Measurements from ENCODE around the gene CLEC16A.

CLEC16A gene

GRCh38 chr16:11063448-11064201 is 119.3 kb downstream of the CLEC16A start:
- DNase-seq (ENCODE audit: low read depth): no peak
- TF ChIP-seq CTCF (IDR thresholded peaks at IDR 0.05; ENCODE audit: low read depth, low read length, missing control alignments): no peak
- H3K4me3 ChIP-seq (ENCODE audit: low read depth, low read length): no peak overlapping the region
- in situ Hi-C loops (cut with HindIII; ENCODE audit: low sequenced_read_pairs): loop anchor here (25.0 kb wide), 1 partner anchor 299 kb away; no protein-coding TSS in a partner anchor

DNA sequence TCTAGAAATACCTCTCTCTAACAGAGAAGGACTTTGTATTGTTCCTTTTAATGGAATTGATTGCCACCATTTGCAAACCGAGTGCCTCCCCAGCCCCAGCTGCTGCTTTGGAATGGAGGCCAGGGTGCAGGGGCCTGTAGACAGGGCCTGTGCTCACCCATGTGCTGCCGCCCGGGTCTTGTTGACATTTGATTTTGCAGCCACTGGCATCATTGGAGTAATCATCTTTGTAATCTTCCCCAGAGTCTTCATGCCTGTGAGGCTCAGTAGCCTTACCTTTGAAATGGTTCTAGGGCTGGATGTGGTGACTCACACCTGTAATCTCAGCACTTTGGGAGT is 119.8 kb downstream of the CLEC16A start:
- no peak for DNase-seq (ENCODE audit: low read depth)
- no peak for TF ChIP-seq CTCF (IDR thresholded peaks at IDR 0.05; ENCODE audit: low read depth, low read length, missing control alignments)
- in situ Hi-C loops (cut with HindIII; ENCODE audit: low sequenced_read_pairs): loop anchor here (25.0 kb wide), 1 partner anchor 298 kb away; no protein-coding TSS in a partner anchor
- no peak overlapping the region for H3K4me3 ChIP-seq (ENCODE audit: low read depth, low read length)

DNA sequence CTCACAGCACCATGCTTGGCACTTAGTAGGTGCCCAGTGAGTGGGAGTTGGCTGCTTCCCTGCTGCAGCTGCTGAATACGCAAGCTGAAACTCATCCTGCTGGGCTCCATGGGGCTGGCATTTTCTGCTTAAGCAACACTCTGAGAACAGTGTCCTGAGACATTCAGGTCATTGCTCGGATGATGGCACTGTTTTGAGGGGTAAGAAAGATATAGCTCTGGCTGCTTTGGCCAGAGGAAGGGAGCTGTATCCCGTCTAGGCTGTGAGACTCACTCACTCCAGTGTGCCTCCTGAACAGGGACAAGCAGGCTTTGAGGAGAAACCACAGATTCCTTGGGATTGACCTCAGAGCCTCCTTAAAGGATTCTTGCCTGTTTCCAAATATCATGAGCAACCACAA is 120.5 kb downstream of the CLEC16A start:
- no peak for DNase-seq (ENCODE audit: low read depth)
- no peak overlapping the region for H3K4me3 ChIP-seq (ENCODE audit: low read depth, low read length)
- no peak for TF ChIP-seq CTCF (IDR thresholded peaks at IDR 0.05; ENCODE audit: low read depth, low read length, missing control alignments)
- in situ Hi-C loops (cut with HindIII; ENCODE audit: low sequenced_read_pairs): loop anchor here (25.0 kb wide), 1 partner anchor 297 kb away; no protein-coding TSS in a partner anchor

DNA sequence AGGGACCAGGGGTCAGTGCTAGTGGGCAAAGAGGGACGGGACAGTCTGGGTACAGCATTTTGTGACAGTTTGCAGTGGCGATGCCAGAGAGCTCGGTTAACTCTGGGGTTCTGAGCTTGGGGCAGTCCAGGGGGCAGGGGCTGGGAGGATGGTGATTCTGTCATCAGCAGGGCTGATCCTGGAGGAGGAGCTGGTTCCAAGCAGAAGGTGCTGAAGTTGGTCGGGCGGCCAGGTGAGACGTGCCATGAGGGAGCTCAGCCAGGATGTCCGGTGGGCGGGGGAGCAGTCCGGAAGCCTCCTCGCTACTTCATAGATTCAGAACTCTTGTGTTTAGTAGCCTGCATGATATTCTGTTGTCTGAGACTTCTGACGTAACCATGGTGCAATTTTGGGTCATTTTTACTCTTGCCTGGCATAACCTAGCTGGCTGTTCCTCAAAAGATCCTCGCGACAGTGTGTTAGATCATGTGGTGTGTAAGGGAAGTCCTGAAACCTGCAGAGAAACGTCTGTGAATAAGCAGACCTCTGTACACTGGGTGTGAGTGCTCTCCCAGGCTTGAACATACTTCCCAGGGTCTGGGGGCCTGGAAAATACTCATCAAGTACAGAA is 122.0 kb downstream of the CLEC16A start:
- in situ Hi-C loops (cut with HindIII; ENCODE audit: low sequenced_read_pairs): loop anchor here (25.0 kb wide), 1 partner anchor 296 kb away; no protein-coding TSS in a partner anchor
- H3K4me3 ChIP-seq (ENCODE audit: low read depth, low read length): no peak overlapping the region
- DNase-seq (ENCODE audit: low read depth): no peak
- TF ChIP-seq CTCF (IDR thresholded peaks at IDR 0.05; ENCODE audit: low read depth, low read length, missing control alignments): no peak

GRCh38 chr16:11067266-11067665 is 122.9 kb downstream of the CLEC16A start:
- no peak overlapping the region for H3K4me3 ChIP-seq (ENCODE audit: low read depth, low read length)
- no peak for DNase-seq (ENCODE audit: low read depth)
- TF ChIP-seq CTCF (IDR thresholded peaks at IDR 0.05; ENCODE audit: low read depth, low read length, missing control alignments): no peak
- in situ Hi-C loops (cut with HindIII; ENCODE audit: low sequenced_read_pairs): loop anchor here (25.0 kb wide), 1 partner anchor 295 kb away; no protein-coding TSS in a partner anchor

DNA sequence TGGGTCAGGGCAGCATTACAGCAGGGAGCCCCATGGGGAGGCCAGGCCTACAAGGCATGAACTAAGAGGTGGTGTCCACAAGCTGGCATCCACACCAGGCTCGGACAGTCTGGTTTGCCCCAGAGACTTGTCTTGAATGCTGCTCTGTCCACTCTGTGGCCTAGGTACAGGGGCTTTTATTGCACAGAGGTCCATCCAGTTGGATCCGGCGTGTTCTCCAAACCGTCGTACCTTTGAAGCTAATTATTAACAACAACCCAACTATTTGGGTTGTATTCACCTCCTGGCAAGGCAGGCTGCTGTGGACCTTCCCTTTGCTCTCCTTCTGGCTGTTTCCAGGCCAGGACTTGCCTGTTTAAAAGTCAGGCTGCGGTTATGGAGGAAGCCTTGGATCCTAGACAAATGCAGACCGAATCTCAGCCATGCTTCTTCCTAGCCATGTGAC is 123.4 kb downstream of the CLEC16A start:
- TF ChIP-seq CTCF (IDR thresholded peaks at IDR 0.05; ENCODE audit: low read depth, low read length, missing control alignments): no peak
- no peak for DNase-seq (ENCODE audit: low read depth)
- no peak overlapping the region for H3K4me3 ChIP-seq (ENCODE audit: low read depth, low read length)
- in situ Hi-C loops (cut with HindIII; ENCODE audit: low sequenced_read_pairs): loop anchor here (25.0 kb wide), 1 partner anchor 295 kb away; no protein-coding TSS in a partner anchor

All from astrocyte of the cerebellum (primary cell).